K562 (cell line): ENCODE data around the gene RC3H2. TPM values are rescaled to one million over a fixed set of nuclear protein-coding genes. Genes with fewer than 3 reads are reported as not detected.

ENCODE experiments used
- ERF ChIP-seq: fragments of 450-650 bp; formaldehyde crosslinking; IDR thresholded peaks from 2 replicates; pipeline ENCODE4 v1.4.0; 2020; ENCODE audit warnings: mild to moderate bottlenecking, mixed read lengths
- KDM1A ChIP-seq, 2 experiments: fragments of 450-650 bp; IDR thresholded peaks; 2 replicates each; pipeline ENCODE4 v1.6.1; 2016; ENCODE audit warnings: mild to moderate bottlenecking in 2 of 2
- PHF8 ChIP-seq: fragments of 200-600 bp; sonication (generic); IDR thresholded peaks from 2 replicates; pipeline ENCODE4 v1.6.1; 2012; ENCODE audit warnings: mixed run types, mild to moderate bottlenecking, inconsistent platforms, low read length, moderate library complexity, borderline replicate concordance
- SOX6 ChIP-seq: fragments of 450-650 bp; IDR thresholded peaks from 2 replicates; pipeline ENCODE4 v1.6.1; 2014; ENCODE audit warnings: mild to moderate bottlenecking
- ZNF311 ChIP-seq: fragments of 250-450 bp; sonication (Bioruptor Pico); IDR thresholded peaks from 2 replicates; pipeline ENCODE4 v1.4.0; 2020; ENCODE audit warnings: mild to moderate bottlenecking, moderate library complexity
- polyA plus RNA-seq, 8 experiments: library from polyadenylated mRNA; depleted of rRNA in 4 of 8; stranded (reverse) in 5 of 8; unstranded in 3 of 8; fragments of >200 nt; fragmentation: Nextera tagmentation in 2 of 8; fragmentation: Illumina TruSeq in 1 of 8; extraction: Ambion mirVana in 2 of 8; extraction: Trizol in 1 of 8; gene quantifications; 2 replicates each; pipeline versions ENCODE4 v1.2.1 to v1.2.3, GENCODE V29; 2011 to 2014; ENCODE audit warnings: inconsistent platforms in 1 of 8, missing spikeins in 1 of 8
- total RNA-seq, 7 experiments: library from RNA; depleted of rRNA in 6 of 7; stranded (reverse); fragments of >200 nt in 6 of 7; fragmentation: Illumina TruSeq in 2 of 7; extraction: Trizol in 2 of 7; gene quantifications; 2 replicates each; pipeline versions ENCODE4 v1.2.1 to v1.2.3, GENCODE V29; 2011 to 2021; ENCODE audit warnings: low replicate concordance in 1 of 7
- TF ChIP-seq, protein P1 (sequence below): fragments of 450-650 bp; IDR thresholded peaks from 2 replicates; pipeline ENCODE4 v1.6.1; 2016; ENCODE audit warnings: mild to moderate bottlenecking, moderate library complexity
- TF ChIP-seq, protein P2 (sequence below): fragments of 450-650 bp; formaldehyde crosslinking; IDR thresholded peaks from 2 replicates; pipeline ENCODE4 v1.4.0; 2022; ENCODE audit warnings: missing genetic modification characterization
- TF ChIP-seq, protein P3 (sequence below): fragments of 250-450 bp; sonication (Bioruptor Pico); IDR thresholded peaks from 2 replicates; pipeline ENCODE4 v1.8.0; 2022; ENCODE audit warnings: inconsistent platforms
- TF ChIP-seq, protein P4 (sequence below): fragments of 450-650 bp; IDR thresholded peaks from one replicate; pipeline ENCODE4 v1.6.1; 2018; ENCODE audit warnings: mild to moderate bottlenecking, moderate library complexity; ENCODE audit not compliant: partially characterized antibody

RC3H2 gene
- total and polyA plus RNA-seq, 9 of the 15 experiments (the other 6 are each of a cell fraction or from before 2014, with no cell fraction given): 5.6 to 35.4 (median 18.6) TPM

DNA sequence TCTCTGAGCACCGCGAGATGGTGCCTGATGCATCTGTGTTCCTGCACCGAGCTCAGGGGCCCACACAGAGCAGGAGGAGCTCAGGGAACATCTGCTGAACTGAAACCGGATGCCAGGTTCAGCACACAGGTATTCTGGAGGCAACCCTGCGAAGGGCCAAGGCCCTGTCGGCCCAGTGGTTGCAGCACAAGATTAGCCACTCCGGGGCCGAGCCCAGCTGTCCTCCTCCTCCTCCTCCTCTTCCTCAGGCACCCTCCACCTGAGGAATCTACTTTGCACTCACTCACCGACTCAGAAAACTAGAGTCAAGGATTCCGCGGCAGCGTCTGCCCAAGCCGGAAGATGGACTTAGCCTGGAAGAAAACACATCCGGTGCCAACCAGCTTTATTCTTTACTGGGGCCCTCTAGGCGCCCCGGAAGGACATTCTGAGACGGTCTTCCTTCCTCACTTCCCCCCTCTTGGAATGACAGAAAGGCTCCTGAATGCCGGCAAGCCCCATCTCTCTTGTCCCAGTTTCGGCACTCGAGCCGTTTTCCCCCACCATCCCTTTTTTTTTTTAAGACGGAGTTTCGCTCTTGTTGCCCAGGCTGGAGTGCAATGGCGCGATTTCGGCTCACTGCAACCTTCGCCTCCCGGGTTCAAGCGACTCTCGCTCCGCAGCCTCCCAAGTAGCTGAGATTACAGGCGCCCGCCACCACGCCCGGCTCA, 8.0 kb upstream of the RC3H2 start, which contains the start of gene ZBTB6 (continued):
- TF ChIP-seq, protein P1, sequence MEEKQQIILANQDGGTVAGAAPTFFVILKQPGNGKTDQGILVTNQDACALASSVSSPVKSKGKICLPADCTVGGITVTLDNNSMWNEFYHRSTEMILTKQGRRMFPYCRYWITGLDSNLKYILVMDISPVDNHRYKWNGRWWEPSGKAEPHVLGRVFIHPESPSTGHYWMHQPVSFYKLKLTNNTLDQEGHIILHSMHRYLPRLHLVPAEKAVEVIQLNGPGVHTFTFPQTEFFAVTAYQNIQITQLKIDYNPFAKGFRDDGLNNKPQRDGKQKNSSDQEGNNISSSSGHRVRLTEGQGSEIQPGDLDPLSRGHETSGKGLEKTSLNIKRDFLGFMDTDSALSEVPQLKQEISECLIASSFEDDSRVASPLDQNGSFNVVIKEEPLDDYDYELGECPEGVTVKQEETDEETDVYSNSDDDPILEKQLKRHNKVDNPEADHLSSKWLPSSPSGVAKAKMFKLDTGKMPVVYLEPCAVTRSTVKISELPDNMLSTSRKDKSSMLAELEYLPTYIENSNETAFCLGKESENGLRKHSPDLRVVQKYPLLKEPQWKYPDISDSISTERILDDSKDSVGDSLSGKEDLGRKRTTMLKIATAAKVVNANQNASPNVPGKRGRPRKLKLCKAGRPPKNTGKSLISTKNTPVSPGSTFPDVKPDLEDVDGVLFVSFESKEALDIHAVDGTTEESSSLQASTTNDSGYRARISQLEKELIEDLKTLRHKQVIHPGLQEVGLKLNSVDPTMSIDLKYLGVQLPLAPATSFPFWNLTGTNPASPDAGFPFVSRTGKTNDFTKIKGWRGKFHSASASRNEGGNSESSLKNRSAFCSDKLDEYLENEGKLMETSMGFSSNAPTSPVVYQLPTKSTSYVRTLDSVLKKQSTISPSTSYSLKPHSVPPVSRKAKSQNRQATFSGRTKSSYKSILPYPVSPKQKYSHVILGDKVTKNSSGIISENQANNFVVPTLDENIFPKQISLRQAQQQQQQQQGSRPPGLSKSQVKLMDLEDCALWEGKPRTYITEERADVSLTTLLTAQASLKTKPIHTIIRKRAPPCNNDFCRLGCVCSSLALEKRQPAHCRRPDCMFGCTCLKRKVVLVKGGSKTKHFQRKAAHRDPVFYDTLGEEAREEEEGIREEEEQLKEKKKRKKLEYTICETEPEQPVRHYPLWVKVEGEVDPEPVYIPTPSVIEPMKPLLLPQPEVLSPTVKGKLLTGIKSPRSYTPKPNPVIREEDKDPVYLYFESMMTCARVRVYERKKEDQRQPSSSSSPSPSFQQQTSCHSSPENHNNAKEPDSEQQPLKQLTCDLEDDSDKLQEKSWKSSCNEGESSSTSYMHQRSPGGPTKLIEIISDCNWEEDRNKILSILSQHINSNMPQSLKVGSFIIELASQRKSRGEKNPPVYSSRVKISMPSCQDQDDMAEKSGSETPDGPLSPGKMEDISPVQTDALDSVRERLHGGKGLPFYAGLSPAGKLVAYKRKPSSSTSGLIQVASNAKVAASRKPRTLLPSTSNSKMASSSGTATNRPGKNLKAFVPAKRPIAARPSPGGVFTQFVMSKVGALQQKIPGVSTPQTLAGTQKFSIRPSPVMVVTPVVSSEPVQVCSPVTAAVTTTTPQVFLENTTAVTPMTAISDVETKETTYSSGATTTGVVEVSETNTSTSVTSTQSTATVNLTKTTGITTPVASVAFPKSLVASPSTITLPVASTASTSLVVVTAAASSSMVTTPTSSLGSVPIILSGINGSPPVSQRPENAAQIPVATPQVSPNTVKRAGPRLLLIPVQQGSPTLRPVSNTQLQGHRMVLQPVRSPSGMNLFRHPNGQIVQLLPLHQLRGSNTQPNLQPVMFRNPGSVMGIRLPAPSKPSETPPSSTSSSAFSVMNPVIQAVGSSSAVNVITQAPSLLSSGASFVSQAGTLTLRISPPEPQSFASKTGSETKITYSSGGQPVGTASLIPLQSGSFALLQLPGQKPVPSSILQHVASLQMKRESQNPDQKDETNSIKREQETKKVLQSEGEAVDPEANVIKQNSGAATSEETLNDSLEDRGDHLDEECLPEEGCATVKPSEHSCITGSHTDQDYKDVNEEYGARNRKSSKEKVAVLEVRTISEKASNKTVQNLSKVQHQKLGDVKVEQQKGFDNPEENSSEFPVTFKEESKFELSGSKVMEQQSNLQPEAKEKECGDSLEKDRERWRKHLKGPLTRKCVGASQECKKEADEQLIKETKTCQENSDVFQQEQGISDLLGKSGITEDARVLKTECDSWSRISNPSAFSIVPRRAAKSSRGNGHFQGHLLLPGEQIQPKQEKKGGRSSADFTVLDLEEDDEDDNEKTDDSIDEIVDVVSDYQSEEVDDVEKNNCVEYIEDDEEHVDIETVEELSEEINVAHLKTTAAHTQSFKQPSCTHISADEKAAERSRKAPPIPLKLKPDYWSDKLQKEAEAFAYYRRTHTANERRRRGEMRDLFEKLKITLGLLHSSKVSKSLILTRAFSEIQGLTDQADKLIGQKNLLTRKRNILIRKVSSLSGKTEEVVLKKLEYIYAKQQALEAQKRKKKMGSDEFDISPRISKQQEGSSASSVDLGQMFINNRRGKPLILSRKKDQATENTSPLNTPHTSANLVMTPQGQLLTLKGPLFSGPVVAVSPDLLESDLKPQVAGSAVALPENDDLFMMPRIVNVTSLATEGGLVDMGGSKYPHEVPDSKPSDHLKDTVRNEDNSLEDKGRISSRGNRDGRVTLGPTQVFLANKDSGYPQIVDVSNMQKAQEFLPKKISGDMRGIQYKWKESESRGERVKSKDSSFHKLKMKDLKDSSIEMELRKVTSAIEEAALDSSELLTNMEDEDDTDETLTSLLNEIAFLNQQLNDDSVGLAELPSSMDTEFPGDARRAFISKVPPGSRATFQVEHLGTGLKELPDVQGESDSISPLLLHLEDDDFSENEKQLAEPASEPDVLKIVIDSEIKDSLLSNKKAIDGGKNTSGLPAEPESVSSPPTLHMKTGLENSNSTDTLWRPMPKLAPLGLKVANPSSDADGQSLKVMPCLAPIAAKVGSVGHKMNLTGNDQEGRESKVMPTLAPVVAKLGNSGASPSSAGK: 0 out of 2 replicates have a peak, but pooled peaks have one; percentile 31
- no peak for TF ChIP-seq ZNF311
- no peak; the same call in 1 of the 2 replicates for TF ChIP-seq ERF (CRISPR knock-in tag)
- TF ChIP-seq SOX6: no peak; the same call in 1 of the 2 replicates
- TF ChIP-seq, protein P2, sequence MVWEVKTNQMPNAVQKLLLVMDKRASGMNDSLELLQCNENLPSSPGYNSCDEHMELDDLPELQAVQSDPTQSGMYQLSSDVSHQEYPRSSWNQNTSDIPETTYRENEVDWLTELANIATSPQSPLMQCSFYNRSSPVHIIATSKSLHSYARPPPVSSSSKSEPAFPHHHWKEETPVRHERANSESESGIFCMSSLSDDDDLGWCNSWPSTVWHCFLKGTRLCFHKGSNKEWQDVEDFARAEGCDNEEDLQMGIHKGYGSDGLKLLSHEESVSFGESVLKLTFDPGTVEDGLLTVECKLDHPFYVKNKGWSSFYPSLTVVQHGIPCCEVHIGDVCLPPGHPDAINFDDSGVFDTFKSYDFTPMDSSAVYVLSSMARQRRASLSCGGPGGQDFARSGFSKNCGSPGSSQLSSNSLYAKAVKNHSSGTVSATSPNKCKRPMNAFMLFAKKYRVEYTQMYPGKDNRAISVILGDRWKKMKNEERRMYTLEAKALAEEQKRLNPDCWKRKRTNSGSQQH (CRISPR knock-in tag): no peak
- TF ChIP-seq, protein P3, sequence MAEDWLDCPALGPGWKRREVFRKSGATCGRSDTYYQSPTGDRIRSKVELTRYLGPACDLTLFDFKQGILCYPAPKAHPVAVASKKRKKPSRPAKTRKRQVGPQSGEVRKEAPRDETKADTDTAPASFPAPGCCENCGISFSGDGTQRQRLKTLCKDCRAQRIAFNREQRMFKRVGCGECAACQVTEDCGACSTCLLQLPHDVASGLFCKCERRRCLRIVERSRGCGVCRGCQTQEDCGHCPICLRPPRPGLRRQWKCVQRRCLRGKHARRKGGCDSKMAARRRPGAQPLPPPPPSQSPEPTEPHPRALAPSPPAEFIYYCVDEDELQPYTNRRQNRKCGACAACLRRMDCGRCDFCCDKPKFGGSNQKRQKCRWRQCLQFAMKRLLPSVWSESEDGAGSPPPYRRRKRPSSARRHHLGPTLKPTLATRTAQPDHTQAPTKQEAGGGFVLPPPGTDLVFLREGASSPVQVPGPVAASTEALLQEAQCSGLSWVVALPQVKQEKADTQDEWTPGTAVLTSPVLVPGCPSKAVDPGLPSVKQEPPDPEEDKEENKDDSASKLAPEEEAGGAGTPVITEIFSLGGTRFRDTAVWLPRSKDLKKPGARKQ: no peak
- peak in 1 of 2 experiments; percentile 38; a peak in 2 of 4 replicates for TF ChIP-seq KDM1A (IDR thresholded peaks at IDR 0.05)
- TF ChIP-seq, protein P4, sequence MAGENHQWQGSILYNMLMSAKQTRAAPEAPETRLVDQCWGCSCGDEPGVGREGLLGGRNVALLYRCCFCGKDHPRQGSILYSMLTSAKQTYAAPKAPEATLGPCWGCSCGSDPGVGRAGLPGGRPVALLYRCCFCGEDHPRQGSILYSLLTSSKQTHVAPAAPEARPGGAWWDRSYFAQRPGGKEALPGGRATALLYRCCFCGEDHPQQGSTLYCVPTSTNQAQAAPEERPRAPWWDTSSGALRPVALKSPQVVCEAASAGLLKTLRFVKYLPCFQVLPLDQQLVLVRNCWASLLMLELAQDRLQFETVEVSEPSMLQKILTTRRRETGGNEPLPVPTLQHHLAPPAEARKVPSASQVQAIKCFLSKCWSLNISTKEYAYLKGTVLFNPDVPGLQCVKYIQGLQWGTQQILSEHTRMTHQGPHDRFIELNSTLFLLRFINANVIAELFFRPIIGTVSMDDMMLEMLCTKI: no peak
- peak; percentile 88 for TF ChIP-seq PHF8
